GM12864 (cell line): ENCODE data around the gene P2RY8.

Source experiments
- DNase-seq: peaks from one replicate; pipeline ENCODE4 v3.0.0-alpha.2; 2011; ENCODE audit warnings: low read depth
- H3K4me3 ChIP-seq: 2 replicates; pipeline ENCODE4 v1.5.1; 2011; ENCODE audit warnings: mild to moderate bottlenecking, low read depth, low read length, control low read depth
- CTCF ChIP-seq: IDR thresholded peaks from 2 replicates; pipeline ENCODE4 v1.5.1; 2011; ENCODE audit warnings: low read depth, mild to moderate bottlenecking, moderate library complexity, low read length, control low read depth, inconsistent platforms; ENCODE audit errors: missing control alignments

P2RY8 gene

GRCh38 chrX:1536712-1537030 is 314 bp downstream of the P2RY8 start:
- no peak for DNase-seq
- TF ChIP-seq CTCF: no peak
- peak overlapping the region; percentile 79 for H3K4me3 ChIP-seq

- TF ChIP-seq CTCF: no peak
- peak overlapping the region; percentile 79 for H3K4me3 ChIP-seq
- DNase-seq: no peak
Observed at GRCh38 chrX:1535241-1536041, 1.5 kb downstream of the P2RY8 start.

- H3K4me3 ChIP-seq: peak overlapping the region; percentile 79
- peak; percentile 49 for DNase-seq
- no peak for TF ChIP-seq CTCF
Observed at GRCh38 chrX:1534301-1535168, 2.5 kb downstream of the P2RY8 start.

- no peak for TF ChIP-seq CTCF
- no peak overlapping the region for H3K4me3 ChIP-seq
- no peak for DNase-seq
Observed at GRCh38 chrX:1533058-1533457, 3.9 kb downstream of the P2RY8 start.

GRCh38 chrX:1531096-1531890 is 5.7 kb downstream of the P2RY8 start:
- DNase-seq: no peak

GRCh38 chrX:1529756-1530155 is 7.2 kb downstream of the P2RY8 start:
- no peak for TF ChIP-seq CTCF
- DNase-seq: no peak
- no peak overlapping the region for H3K4me3 ChIP-seq

More at GRCh38 chrX:1531096-1531890, 5.7 kb downstream of the P2RY8 start:
- H3K4me3 ChIP-seq: no peak overlapping the region
- no peak for TF ChIP-seq CTCF
